ENCODE measurements around the gene TMEM151A.

TMEM151A gene

DNA sequence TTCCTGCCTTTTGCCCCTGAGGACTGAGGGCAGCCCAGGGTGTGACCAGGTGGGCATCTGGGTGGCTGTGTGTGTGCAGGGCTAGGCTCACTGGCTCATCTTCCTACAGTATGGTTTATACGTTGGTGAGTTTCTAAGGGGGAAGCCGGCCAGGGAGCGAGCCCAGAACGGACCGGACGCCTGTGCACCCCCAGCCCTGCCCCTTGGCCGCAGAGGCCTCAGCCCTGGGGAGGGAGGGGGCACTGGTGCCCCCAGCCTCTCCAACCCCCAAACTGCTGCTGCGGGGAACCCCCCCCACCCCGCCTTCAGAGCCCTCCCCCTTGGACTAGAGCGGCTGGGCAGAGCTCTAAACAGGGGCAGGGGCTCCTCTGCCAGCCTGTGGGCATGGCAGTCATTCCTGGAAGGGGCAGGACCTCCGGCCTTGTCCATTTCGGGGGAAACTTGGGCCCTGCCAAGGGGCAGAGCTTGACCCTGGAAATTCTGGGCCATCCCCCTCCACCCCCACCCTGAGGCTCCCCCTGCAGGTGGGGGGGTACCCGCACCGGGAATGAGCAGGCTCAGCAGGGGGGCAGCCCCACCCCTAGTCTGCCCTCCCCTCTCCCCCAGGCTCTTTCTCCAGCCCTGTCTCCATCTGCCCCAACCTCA, 8.1 kb upstream of the TMEM151A start:
- no peak for DNase-seq

DNA sequence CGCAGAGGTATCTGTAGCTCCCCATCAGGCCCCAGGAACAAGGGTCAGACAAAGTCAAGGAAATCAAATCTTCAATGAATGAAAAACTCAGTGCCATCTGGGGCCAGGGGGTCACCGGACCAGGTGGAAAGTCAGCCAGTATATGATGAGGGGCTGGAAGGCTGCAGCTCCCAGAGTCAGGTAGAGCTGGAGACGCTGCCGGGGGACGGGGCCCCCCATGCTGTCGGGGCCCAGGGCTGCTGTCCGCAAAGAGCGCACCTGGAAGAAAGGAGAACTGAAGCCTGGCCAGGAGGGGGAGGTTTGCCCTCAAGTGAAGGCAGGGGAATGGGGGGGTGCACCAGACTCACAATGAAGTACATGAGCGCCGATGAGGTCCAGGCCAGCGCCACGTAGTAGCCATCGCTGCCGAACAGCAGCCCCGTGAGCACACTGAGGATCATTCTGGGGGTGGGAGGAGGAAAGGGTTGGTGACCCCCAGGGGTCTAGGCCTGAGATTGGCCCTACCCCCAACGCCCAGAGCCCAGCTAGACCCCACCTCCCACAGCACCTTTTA, 7.1 kb upstream of the TMEM151A start:
- no peak for DNase-seq

DNA sequence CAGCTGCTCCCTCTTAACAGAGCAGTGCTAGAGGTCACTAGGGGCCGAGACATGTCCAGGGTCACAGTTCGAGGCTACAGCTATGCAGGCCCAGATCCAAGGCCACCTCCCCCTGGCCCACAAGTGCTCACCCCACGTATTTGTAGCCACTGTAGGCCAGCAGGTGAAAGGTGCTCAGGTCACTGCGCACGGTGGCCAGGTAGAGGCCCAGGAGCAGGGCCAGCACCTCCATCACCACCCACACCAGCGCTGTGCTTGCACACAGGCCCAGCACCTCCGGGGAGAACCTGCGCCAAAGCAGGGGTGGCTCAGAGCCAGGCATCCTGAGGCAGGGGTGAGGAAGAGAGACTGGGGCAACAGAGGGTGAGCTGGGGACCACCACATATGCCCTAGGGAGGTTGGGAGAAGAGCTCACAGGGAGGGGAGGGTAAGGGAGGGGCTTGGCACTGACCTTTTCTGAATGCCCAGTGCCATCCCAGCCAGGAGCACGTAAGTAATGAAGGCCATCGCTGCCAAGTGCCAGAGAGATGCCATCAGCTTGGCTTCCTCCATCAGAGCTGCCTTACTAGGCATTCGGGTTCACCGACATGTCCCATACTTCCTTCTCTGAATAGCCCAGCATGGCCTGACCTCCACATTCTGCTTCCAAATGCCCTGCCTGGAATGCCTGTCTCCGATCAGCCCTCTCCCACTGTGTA, 6.3 kb upstream of the TMEM151A start:
- DNase-seq: no peak

DNA sequence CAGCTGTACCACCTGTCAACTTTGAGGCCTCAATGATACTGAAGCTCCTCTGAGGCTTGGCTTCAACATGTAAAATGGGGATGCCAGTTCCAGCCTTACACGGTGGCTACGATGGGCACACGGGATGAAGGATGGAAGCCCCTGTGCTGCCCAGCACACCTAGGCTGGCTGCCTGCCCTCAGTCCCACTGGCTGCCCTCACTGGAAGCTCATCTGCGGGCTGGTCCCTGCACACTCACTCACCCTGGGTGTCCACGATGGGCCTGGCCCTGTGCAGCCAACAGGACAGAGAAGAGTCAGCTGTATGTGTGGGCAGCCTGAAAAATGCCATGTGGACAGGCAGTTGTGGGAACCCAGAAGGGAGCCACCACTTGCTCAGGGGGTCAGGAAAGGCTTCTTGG, 5.0 kb upstream of the TMEM151A start:
- DNase-seq: no peak

DNA sequence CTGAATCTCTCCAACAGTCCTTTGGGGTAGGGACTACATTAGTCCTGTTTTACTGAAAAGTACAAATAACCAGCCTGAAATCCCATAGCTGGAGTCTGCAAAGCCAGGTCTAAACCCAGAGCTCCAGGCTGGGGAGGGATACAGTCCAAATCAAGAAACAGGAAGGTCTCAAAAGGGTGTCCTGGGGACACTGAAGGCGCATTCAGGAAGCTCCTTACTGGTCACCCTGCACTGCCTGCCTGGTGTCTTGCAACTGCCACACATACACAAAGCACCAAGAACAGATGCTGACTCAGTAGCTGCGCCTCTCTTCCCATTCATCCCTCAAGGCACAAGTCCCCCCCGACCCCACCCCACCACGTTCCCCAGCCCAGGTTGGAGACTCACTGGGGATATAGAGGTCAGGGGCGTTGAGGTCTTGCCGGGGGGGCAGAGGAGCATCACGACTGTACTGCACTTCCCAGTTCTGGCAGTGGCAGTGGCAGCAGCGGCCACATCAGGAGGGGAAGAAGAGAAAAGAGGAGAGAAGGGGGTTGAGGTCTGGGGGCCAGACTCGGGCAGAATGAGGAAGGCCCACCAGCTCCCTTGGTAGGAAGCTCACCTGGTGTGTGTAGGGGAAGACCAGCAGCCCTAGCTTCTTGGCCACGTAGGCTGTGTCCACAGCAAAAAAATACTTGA, 4.3 kb upstream of the TMEM151A start:
- DNase-seq: no peak

DNA sequence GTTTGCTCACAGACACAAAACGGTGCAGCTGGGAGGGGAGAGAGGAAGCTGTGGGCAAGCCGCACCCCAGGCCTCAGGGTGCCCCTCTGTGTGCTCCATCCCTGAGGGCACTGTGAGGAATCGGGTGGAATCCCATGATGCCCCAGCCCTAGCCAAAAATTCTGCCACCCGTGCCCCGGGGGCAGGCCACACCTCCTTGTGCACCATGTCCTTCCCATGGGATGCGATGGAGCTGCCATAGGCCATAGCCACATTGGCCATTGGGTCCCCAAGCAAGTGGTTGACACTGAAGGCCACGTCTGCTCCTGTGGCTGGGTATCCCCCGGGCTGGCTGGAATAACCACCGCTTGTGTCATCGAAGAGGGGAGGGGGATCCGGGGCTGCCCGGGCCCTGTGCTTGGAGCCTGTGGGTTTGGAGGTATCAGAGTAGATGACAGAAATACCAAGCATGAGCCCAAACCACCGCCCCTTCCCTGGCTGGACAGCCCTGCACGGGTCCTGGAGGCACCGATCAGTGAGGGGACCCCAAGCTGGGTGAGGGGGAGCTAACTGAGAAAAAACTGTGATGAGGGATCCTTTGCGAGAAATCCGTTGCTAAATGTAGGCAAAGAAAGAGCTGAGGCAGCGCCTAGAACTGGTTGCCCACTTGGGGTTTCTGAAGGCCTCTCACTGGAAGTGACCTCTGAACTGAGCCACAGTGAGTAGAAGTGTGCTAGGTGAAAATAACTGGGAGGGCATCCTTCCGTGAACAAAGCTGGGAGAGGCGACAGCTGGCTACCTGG, 3.6 kb upstream of the TMEM151A start:
- no peak for DNase-seq

DNA sequence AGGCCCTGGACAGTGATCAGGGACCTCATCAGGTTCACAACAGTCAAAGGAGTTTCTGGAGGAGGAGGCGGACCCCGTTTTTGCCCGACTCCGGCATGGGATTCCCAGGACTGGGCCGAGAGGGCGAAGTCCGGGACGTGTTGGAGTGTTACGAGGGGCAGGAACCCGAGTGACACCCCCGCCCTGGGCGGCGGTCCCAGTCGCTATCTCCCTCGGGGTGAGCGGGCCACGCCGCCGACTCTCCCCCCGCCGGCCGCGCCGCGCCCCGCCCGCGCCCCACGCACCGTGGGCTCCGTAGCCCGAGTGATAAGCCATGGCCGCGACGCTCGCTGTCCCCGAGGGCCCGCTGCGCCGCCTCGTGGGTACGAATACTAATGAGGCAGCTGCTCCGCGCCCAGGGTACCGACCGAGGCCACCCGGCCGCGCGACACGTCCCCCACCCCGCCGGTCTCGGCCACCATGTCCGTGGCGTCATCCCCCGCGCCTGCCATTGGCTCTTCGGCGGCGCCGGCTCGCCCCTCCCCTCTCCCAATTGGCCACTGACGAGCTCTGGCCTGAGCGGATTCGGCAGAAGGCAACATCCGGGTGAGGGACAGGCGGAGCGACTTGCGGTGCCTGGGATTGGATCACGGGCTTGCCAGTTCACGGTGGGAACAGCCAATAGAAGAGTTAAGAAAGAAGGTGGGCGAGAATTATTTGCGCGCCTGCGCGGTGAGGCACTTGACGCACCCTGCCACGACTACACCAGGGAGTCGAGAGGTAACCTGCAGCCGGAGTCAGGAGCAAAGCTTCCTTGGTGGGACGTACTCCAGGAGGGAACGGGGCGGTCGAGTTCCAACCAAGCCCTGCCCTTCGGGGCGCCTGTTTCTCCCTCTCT, 2.8 kb upstream of the TMEM151A start, which contains the start of gene YIF1A:
Gene YIF1A, minus strand, starts transcription at position 473 of the 877 bp plus-strand sequence. Its CDS starts 158 bp downstream, at position 315.
- DNase-seq: peak; percentile 98 to 99

DNA sequence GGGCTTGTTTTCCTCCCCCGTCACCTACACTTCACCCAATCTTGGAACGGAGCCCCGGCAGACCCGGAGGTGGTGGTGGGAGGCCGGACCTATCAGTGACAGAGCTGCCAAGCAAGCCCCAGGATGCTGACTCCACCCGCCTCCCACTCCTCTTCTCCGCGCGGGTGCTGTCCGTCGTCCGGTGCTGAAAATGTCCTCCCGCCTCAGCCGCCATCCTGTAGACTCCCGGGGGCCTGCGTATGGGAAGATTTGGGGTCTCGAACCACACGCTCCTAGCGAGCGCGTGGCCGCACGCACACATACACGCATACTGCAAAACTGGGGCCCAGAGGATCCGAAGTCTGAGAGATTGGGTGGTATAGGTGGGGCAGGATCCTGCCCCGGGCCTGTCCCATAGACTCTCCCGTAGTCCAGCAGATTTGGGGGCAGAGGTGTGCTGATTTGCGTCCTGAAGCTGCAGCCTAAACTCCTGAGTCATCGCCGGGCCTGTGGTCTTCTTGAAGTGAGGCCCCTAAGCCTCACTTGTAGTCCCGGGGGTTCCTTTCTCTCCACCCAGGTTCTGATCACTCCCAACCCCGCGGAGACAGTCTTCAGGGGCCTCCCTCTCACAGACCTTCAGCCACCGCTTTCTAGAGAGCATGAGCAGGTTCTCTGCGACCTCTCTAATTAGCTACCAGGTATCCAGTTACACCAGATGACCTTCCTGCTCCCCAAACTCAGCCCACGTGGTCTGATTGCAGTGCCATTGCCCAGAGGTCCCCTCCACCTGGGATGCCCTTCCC, 2.0 kb upstream of the TMEM151A start:
- DNase-seq: no peak

DNA sequence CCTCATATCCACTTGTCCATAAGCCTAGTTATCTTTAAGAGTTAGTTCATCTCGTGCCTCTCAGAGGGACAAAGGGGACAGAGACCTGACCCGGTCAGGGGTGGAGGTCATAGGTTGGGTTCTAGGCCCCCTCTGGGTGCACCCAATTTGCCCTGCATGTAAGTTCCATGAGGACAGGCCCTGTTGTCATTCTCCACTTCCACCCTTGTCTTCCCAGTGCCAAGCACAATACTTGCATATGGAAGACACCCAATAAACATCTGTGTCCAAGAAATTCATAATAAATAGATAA, 1.4 kb upstream of the TMEM151A start:
- DNase-seq: no peak

DNA sequence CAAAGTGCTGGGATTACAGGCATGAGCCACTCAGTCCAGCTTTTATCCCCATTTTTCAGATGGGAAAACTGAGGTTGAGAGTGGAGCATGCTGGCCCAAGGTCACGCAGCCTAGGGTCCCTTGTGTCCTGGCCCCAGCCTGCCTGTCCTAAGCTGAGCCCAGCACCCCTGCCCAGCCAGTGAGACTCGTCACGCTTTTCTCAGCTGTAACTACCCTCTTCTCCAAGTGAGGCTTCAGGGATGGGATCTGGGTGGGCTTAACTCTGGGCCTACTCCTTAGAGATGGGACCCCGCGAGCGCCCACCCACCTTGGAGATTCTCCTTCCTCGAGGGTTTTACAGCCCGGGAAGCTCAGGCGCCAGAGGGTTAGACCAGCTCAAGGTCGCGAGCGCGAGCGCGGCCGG, 390 bp upstream of the TMEM151A start:
- no peak for DNase-seq

DNA sequence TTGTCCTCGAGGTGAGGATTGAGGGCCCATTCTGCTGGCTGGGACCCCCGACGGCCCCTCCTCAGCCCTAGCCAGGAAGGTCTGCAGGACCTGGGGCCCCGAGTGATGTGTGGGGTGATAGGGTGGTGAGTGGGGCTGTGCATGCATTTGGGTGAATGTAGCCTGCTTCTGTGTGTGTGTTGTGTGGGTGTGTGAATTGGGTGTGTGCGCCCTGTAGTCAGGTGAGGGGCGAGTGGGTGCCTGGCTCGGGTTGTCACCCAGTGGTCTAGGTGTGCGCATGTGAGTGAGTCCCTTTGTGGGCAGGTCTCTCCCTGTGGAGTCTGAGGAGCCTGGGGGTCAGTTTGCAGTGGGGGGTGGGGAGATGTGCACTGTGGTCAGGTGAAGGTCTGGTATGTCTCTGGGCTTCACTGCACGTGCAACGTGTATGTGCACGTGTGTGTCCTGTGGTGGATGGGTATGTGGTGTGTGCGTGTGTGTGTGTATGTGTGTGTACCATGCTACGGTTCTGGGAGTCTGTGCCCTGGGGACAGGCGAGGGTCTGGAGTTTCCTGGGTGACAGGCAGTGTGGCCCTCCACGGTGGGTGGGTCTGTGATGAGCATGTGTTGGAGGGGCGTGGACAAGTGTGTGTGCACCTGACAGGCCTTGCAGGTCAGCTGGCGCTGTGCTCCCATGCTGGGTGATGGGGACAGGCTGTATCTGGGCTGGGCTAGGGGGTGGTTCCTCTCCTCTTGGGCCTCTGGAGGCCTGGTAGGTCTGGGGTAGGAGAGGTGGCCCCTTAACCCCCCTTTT, 1.0 kb downstream of the TMEM151A start:
- no peak for DNase-seq

DNA sequence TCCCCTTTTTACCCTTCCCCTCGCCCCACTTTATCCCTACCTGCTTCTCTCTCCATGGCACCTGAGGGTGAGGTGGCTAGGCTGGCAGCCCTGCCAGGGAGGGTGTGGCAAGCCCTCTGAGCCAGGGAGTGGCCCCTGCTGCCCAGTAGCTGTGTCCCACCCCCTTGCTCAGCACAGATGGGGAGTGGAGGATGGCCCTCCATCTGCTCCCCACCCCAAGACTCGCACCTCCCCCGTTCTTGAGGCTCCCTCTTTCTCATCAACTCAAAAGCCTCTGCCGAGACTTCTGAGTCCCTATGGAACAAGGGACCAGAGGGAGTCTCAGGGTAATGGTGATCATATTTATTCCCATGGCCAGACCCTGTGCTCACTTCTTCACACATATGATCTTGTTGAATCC, 1.7 kb downstream of the TMEM151A start:
- DNase-seq: no peak

DNA sequence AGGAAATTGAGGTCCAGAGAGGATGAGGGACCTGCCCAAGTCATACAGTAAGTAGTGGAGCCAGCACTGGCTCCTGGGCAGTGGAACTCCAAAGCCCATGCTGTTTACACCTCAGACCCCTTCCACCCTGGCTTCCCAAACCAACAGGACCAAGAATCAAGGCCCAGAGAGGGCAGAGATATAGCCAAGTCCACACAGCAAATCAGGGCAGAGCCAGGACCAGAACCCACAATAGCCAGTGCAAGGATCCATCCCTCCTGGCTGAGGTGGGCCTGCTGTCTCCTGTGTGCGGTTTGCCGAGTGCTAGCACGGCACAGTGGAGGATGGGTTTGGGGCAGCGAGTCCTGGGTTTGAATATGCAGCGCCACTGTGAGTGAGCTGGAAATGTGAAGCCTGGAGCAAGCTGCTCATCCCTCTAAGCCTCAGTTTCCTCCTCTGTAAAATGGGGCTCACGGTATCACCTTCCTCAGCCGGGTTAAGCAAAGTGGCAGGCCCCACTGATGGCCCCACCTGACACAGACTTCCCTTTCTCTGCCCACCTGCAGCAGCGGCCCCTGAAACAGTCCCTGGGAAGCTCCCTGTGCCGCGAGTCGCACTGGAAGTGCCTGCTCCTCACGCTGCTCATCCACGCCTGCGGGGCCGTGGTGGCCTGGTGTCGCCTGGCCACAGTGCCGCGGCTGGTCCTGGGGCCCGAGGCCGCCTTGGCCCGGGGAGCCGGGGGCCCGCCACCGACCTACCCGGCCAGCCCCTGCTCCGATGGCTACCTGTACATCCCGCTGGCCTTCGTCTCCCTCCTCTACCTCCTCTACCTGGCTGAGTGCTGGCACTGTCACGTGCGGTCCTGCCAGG, 2.3 kb downstream of the TMEM151A start:
- DNase-seq: no peak

DNA sequence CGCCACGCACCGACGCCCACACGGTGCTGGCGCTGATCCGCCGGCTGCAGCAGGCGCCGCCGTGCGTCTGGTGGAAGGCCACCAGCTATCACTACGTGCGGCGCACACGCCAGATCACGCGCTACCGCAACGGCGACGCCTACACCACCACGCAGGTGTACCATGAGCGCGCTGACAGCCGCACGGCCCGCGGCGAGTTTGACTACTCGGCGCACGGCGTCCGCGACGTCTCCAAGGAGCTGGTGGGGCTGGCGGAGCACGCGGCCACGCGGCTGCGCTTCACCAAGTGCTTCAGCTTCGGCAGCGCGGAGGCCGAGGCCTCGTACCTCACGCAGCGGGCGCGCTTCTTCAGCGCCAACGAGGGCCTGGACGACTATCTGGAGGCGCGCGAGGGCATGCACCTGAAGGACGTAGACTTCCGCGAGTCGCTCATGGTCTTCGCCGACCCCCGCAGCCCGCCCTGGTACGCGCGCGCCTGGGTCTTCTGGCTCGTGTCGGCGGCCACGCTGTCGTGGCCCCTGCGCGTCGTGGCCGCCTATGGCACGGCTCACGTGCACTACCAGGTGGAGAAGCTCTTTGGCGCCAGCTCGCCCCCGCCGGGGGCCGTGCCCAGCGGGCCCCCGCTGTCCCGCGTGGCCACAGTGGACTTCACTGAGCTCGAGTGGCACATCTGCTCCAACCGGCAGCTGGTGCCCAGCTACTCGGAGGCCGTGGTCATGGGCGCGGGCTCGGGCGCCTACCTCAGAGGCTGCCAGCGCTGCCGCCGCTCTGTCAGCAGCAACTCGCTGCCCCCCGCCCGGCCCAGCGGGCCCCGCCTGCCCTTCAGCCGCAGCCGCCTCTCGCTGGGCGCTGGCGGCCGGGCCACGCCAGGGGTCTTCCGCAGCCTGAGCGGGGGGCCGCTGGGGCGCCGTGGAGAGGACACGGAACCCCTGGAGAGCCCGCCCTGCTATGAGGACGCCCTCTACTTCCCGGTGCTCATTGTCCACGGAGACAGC, 3.2 kb downstream of the TMEM151A start:
- DNase-seq: no peak

DNA sequence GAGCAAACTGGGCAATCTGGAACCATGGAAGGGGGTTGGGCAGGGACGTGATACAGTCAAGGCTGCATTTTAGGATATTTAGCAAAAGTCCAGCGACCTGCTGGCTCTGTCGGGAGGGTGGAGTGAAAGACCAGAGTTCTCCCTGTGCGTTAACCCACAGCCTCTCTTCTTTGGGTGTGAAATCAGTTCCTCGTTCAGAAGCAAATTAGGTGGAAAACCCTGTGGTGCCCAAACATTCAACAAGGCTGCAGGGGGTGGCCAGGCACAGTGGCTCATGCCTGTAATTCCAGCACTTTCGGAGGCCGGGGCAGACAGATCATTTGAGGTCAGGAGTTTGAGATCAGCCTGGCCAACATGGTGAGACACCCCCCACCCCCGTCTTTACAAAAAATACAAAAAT, 5.9 kb downstream of the TMEM151A start:
- DNase-seq: no peak

DNA sequence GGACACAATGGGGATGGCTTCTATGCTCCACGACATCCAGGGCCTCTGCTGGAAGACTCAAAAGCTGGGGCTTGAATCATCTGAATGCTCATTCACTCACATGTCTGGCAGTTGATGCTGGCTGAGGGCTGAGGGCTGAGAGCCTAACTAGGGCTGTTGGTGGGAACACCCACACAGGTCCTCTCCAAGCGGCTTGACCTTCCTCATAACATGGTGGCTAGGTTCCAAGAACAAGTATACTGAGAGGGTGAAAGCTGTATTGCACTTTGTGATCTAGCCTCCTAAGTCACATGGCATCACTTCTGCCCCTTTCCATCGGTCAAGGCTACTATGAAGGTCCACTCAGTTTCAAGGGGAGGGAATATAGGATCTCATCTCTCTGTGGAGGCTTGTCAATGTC, 7.5 kb downstream of the TMEM151A start:
- no peak for DNase-seq

DNA sequence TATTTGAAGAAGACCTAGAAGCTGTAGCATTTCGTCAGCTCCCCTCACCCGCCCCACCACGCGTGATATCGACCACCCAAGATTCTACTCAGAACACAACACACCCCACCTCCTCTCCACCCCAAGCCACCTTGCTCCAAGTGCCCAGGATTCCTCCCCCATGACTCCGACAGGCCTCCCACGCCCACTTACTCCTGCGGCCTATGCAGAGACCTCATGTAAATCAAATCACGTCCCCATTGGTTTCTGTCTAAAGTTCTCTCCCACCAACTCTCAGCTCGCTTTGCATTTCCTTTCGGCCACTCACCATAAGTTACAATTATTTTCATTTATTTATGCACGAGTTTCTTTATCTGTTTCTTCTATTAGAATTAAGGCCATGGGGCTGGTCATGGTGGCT, 11.0 kb downstream of the TMEM151A start:
- DNase-seq: no peak

DNA sequence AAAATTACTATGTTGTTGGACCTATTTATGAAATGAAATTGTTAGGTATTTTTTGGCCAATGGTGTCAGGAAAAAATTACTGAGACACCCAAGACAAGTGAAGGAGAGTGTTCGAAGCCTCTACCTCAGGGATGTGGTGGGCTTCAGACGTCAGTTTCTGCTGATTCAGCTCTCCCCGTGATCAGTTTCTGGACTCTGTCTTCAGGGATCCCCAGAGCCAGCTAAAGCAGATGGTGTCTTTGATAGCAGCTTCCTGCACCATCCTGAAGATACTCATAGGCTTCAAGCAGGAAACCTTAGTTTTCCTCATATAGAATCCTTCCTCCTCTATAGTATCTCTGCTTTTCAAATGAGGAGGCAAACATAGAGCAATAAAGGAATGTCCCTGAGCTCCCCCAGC, 17.8 kb downstream of the TMEM151A start:
- no peak for DNase-seq
